Prostate gland (tissue), 2 donors: ENCODE results near the gene GABBR2.

ENCODE experiments used
- POLR2A ChIP-seq: fragments of 450-650 bp; IDR thresholded peaks from one replicate; pipeline ENCODE4 v1.6.1; 2016; ENCODE audit warnings: antibody characterized with exemption, mild to moderate bottlenecking
- POLR2AphosphoS5 ChIP-seq: sonication (generic); formaldehyde crosslinking; IDR thresholded peaks from one replicate; pipeline ENCODE4 v1.6.1; 2017; ENCODE audit warnings: antibody characterized with exemption
- TF ChIP-seq, protein P1 (sequence below), 4 experiments: fragments of 200-600 bp in 2 of 4; fragments of 450-650 bp in 2 of 4; sonication (generic) in 2 of 4; IDR thresholded peaks; 1 replicate in 3 of 4; 2 replicates in 1 of 4; pipeline ENCODE4 v1.5.1; 2016 to 2019; ENCODE audit warnings: antibody characterized with exemption in 4 of 4, mild to moderate bottlenecking in 2 of 4, moderate library complexity in 2 of 4

GRCh38 chr9:98247831-98248657 is 460.7 kb downstream of the GABBR2 start:
- TF ChIP-seq, protein P1, sequence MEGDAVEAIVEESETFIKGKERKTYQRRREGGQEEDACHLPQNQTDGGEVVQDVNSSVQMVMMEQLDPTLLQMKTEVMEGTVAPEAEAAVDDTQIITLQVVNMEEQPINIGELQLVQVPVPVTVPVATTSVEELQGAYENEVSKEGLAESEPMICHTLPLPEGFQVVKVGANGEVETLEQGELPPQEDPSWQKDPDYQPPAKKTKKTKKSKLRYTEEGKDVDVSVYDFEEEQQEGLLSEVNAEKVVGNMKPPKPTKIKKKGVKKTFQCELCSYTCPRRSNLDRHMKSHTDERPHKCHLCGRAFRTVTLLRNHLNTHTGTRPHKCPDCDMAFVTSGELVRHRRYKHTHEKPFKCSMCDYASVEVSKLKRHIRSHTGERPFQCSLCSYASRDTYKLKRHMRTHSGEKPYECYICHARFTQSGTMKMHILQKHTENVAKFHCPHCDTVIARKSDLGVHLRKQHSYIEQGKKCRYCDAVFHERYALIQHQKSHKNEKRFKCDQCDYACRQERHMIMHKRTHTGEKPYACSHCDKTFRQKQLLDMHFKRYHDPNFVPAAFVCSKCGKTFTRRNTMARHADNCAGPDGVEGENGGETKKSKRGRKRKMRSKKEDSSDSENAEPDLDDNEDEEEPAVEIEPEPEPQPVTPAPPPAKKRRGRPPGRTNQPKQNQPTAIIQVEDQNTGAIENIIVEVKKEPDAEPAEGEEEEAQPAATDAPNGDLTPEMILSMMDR (IDR thresholded peaks at IDR 0.05), result no peak
- TF ChIP-seq POLR2A (no peak), POLR2AphosphoS5 (no peak)
